ENCODE results near the gene SPRN.
"Not testable (repeated sequence)": the region's sequence is repeated elsewhere in the genome, so short reads cannot be mapped to it uniquely, and the experiment has no call there.

The SPRN gene

DNA sequence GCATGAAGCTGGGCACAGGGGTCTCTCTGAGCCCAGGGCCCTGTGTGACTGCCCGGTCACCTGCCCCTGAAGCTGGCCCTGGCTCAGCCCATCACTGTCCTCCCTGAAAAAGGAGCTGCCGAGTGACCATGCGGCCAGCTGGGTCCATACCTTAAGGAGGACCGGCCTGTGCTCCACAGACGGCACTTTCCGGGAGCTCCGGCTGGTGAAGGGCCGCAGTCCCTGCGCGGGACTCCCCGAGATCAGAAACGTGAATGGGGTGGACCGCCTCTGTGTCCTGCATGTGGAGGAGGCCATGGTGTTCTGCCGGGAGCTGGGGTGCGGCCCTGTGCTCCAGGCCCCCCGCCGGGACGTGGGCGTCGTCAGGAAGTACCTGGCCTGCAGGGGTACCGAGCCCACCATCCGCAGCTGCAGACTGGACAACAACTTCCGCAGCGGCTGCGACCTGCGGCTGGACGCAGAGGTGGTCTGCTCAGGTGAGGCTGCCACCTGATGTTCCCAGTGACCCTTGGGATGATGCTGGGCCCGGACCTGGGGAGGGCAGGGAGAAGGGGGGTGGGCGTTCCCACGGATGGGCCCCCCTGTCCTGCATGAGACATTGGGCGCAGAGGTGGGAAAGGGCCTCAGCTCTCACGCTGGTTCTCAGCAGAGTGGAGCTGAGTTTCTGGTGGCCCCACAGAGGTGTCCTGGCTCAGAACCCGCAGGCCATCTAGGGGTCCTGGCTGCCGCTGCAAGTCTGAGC lies 32.8 kb upstream of the SPRN start:
- no peak for FAIRE-seq
- DNase-seq (ENCODE audit: low spot score) = no peak

DNA sequence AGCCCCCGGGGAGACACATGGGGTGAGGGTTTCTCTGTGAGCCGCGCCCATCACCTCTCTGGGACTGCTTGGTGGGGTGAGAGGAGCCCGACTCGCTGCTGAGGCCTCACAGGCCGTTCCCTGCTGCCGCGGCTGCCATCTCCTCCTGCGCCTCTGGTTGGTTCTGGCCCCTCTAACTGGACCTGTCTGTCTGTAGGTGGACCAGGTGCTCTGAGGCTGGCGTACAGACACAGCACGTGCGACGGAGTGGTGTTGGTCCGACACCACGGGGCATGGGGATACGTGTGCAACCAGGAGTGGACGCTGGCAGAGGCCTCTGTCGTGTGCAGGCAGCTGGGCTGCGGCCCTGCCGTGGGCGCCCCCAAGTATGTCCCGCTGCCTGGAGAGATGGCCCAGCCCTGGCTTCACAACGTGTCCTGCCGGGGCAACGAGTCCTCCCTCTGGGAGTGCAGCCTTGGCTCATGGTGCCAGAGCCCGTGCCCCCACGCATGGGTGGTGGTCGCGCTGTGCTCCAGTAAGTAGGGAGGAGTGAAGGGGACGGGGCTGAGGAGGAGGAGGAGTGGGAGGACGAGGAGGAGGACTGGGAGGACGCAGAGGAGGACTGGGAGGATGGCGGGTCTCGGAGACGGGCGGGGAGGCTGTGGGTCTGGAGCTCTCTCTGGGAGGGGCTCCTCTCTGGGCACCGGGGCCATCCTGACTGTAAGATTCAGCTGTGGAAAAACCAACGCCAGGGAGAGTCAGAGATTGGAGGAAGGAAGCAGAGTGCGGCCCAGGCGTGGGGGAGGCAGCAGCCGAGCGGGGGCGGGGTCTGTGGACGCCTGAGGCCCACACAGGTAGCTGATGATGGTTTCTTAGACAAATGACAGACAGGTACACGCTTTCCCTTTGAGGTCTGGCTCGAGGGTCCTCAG lies 31.9 kb upstream of the SPRN start:
- peak; percentile 37 for FAIRE-seq

DNA sequence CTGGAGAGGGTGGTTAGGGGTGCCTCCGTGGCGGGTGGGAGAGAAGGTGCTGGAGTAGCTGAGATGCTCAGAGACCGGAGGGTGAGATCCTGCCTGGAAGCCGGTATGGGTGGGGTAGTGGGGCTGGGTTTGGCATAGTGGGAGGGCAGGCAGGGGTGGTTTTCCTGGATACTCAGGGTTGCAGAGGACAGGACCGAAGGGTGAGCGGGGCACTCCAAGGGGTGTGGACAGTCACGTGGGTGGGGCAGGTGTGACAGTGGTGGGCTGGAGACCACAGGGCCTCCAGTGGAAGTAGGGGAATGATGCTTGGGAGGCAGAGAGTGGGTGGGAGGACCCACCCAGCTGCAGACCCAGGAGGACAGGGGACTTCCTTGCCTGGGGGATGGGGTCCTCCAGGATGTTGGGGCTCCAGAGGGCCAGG lies 31.2 kb upstream of the SPRN start:
- no peak for FAIRE-seq

More for the DNA sequence above, 31.9 kb upstream of the SPRN start:
- DNase-seq (ENCODE audit: low spot score) = no peak

DNA sequence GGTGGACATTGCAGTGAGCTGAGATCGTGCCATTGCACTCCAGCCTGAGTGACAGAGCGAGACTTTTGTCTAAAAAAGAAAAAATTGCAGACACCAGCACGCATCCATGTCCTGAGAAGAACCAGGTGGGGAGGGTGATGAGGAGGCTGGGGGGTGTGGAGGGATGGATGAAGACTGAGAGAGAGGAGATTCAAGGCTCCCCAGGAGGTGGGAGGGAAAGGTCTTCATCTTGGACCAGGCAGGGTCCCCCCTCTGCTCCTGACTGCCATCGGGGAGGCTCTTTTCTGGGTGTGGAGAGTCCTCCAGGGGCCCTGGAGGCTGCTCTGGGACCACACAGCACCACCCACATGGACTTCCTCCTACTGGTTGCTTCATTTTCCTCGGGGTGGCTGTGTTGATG lies 30.8 kb upstream of the SPRN start:
- DNase-seq (ENCODE audit: low spot score) = no peak
- FAIRE-seq = no peak

More for the DNA sequence above, 31.2 kb upstream of the SPRN start:
- DNase-seq (ENCODE audit: low spot score) = no peak

DNA sequence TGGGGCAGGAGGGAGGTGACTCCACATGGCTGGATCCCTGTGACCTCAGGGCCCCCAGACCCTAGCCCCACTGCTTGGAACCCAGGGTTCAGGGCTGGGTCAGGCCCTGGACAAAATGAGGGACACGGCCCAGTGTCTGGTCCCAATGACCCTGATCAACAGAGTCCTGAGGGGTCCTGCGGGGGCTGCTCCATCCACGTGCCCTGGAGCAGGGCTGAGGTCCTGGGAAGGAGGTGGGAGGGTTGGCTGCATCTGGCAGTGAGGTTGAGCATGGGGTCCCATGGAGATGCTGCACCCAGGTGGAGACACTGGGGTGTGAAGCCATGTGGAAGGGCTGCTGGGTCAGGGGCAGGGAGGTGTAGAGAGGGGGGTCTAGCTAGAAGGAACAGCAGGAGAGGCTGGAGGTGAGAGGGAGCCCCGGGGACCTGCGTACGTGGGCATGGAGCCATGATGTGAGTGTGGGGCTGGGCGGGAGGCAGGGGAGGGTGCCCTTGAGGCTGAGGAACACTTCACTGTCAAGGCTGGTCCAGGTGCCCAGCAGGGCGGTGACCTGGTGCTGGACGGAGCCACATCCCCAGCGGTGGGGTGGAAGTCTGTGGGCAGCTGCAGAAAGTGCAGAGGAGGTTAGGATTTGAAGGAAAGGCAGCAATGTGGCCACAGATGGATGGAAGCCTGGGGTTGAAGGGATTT lies 29.9 kb upstream of the SPRN start:
- no peak for DNase-seq (ENCODE audit: low spot score)
- FAIRE-seq = no peak

DNA sequence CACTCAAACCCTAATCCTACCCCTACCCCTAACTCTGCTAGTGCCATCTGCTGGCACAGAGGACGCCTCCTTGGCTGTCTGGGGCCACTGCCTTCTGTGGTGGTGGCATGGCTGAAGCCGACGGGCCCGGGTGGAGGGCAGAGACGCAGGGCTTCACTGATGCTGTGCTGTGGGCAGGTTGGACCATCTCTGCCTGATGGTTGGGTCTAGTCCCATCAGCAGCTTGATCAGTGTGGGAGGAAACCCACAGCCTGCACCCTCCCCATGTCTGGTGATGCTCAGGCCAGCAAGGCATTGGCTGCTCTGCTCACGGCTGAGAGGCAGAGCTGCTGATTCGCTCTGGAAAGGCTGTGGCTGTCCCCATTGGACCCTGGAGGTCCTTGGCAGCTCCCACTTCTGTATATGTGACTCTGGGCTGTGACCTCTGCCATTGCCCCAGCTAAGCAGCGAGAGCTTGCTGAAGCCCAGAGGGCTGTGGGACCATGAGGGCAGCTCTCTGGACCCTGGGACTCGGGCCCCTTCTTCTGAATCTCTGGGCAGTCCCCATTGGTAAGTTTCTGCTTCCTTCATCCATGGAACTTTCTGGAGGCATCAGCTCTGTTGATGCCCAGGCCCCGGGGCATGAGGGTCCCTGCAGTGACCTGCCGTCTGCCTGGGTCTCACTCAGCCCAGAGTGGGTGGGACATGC lies 29.2 kb upstream of the SPRN start, which contains the start of gene SCART1:
SCART1 (plus strand) TSS at position 430 of the 688 bp plus-strand sequence; CDS start at position 483, 53 bp downstream.
- DNase-seq (ENCODE audit: low spot score) = no peak
- FAIRE-seq = no peak

DNA sequence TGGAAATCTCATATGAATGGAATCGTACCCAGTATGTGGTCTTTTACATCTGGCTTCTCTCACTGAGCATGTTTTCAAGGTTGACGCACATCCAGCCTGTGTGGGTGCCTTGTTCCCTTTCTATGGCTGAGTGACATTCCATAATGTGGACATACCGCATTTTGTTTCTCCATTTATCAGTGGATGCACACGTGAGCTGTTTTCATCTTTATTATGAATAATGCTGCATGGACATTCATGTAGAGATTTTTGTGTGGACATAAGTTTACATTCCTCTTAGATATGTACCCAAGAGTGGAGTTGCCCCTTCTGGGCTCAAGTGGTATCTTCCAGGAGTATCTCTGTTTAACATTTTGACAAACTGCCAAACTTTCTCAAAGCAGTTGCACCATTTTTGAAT lies 28.0 kb upstream of the SPRN start:
- FAIRE-seq (no peak), DNase-seq (ENCODE audit: low spot score) (no peak)

DNA sequence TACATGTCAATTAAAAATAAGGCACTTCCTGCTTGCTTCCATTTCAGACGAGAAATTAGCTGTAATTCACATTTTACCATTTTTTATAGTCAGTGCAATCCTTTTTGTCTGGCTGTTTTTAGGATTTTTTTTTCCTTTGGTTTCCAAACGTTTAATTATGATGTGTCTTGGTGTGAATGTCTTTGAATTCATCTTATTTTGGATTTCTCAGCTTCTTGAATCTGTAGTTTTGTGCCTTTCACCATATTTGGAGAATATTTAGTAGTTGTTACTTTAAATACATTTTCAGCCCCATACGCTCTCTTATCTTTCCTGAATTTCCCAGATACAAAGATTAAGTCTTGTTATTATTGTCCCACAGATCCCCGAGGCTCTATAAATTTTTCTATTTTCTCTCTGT lies 26.9 kb upstream of the SPRN start:
- FAIRE-seq = no peak
- no peak for DNase-seq (ENCODE audit: low spot score)

DNA sequence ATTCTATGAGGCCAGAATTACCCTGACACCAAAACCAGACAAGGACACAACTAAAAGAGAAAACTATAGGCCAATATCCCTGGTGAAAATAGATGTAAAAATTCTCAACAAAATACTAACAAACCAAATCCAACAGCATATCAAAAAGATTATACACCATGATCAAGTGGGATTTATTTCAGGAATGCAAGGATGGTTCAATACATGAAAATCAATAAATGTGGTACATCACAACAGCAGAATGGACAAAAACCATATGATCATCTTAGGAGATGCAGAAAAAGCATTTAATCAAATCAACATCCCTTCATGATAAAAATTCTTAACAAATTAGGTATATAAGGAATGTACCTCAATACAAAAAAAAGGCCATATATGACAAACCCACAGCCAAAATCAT lies 23.7 kb upstream of the SPRN start:
- FAIRE-seq (no peak), DNase-seq (ENCODE audit: low spot score) (no peak)

DNA sequence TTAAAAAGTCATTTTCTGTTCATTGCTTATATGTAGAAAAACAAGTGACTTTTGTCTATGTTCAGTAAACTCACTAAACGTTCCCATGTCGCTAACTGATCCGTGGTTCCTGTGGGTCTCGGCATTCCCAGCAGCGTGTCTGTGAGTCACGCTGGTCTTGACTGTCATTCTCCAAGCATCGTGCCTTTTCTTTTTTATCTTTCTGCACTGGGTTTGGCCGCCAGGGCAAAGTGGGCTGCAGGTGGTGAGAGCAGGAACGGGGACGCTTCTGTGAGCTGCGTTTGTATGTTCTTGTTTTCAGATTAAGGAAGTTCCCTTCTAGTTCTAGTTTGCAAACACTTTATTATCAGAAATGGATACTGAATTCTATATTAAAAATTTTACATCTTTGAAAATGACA lies 22.6 kb upstream of the SPRN start:
- FAIRE-seq (no peak), DNase-seq (ENCODE audit: low spot score) (no peak)

DNA sequence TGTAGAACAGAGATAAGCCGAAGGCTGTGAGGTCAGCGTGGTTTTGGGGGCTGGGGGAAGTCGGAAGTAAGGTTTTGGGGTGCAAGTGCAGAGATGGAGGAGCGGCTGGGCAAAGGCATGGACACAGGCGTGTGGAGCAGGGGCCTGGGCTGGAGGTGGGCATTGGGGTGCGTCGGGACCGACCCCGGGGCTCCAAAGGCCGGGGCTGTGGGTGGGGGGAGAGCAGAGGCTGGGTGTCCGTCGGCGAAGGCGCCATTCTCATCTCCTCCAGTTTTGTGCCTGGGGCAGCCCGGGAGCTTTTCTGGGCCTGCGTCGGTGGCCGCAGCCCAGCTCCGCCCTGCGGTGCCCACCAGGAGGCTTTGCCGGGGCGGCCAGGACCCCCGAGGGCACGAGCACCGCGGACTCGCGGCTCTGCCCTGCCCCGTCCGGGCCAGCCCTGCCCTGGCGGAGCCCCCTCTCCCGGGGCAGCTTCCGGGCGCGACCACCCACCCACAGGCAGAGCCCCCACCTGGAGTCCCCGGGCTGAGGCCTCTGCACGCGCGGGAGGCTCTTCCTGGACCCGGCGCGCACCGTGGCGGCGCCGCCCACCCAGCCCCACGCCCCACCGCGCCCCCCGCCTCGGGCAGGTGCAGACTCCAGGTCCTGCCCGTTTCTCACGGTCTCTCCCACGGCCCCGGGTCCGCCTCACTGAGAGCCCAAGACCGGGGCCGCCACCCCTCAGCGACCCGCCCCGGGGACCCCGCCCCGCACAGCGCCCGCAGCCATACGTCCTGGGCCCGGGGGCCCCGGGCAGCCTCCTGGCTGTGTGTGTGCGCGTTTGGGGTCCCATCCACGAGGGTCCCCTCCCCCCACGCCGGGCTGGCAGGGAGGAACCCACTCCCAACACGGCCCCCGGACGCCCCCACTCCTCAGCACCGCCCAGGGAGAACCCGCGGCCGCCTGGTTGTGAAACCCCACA lies 21.6 kb upstream of the SPRN start:
- FAIRE-seq = no peak
- DNase-seq (ENCODE audit: low spot score) = no peak

DNA sequence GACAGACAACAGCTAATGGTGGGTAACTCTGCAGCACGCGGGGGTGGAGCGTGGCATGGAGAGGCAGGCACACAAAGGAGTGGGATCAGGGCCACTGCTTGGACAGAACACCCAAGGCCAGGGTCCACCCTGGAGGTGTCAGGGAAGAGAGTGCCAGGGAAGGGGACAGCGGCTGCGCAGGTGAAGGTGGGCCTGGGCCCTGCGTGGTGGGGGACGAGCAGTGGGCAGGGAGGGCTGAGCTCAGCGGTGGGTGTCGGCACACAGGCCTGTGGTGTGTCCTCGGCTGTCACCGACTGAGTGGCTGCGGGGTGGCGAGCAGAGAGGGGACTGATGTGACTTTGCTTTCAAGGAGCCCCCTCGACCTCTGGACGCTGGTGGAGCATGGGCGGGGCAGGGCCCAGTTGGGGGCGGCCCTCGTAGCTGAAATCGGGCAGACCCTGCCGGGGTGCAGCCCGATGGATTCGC lies 20.9 kb upstream of the SPRN start:
- DNase-seq (ENCODE audit: low spot score) (no peak), FAIRE-seq (no peak)

DNA sequence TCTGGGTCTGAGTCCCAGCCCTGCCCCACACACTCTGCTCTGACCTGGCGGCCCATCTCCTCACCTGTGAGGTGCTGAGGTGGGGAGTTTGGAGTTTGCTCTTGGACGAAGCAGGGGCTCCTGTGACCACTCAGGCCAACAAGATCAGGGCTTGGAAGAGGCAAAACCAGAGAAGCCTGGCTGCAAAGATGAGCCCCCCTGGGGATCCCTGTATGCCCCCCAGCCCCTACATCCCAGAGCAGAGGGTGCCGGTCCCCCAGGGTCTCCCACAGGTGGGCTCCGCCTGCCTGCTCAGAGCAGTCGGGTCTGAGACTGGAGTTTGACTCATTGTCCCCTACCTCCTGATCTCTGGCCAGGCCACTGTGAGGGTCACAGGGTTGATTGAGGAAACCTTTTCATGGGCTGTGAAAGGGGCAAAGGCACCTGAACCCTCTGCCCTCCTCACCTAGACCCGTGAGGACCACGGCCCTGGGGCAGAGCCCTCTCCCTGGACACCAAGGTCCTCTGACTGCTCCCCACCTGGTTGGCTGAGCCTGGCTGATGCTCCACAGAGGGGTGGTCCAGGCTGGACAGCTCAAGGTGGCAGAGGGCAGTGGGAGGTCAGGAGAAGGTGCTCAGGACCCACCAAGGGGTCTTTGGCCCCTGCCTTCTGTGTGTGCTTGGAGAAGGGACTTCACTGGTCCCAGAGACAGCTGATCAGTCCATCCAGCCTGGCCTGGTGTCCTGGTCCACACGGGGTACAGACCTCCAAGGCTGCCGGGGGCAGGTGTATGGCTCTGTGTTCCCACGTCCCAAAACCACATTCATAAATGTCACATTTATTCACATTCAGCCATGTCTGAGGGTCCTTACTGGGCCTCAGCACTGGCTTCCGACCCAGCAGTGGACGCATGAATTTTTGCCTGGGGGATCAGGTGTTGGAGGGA lies 20.2 kb upstream of the SPRN start:
- no peak for FAIRE-seq
- DNase-seq (ENCODE audit: low spot score) = no peak

DNA sequence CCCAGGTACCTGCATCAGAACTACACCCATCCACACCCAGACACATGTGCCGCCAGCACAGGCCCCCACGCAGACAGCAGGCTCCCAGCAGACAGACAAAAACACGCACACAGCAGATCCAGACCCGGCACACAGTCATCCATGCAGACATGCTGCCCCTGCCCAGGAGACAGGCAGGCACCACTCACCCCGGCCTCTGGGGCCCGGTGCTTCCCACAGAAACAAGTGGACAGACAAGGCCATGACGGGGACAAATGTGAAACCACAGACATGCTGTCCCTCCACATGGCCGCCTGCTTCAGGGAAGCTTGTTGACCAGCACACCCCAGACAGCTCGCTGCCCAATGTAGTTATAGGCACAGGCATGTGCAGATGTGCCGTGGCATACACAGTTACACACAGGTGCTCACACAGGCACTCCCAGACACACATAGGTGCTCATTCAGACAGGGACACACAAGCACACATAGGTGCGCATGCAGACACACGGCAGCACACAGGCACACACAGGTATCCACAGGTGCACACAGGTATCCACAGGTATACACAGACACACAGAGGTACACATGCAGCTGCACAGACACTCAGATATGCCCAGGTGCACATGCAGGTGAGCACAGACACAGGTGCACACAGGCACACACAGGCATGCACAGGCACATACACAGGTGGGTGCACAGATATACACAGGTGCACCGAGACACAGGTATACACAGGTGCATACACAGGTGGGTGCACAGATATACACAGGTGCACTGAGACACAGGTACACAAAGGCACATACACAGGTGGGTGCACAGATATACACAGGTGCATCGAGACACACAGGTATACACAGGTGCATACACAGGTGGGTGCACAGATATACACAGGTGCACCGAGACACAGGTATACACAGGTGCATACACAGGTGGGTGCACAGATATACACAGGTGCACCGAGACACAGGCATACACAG lies 18.8 kb upstream of the SPRN start:
- peak; percentile 84 for FAIRE-seq
- DNase-seq (ENCODE audit: low spot score) = no peak

DNA sequence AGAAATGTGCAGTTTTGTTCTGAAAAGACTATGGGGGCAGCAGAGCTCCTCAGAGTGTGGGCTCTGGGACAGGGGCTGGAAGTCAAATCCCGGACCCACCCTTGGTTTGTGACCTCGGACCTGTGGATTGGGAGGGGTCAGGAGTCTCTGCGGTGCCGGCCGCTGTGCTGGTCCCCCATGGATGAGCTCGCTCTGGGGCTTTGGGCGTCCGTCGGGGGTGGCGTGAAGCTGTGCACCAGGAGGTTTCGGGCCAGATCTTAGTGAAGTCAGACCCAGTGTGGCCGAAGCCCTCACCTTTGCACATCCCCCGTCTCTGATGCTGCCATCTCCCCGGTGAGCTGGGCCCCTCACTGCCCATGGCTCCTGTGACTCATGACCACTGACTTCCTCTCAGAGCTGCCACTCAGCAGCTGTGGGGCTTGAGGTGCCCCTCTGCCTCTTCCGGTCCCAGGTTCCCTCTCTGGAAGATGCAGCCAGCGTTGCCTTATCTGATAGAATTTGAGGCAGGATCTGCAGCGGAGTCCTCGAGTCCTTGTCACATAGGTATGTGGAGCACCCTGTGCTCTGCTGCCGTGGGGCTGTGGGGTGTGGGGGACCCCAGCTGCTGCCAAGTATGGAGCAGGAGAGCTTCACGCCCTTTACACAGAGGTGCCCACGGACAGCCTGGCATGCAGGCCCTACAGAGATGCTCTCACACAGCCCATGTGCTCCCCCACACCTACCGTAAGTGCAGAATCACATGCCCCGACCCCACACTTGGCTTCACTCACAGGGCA lies 18.0 kb upstream of the SPRN start:
- DNase-seq (ENCODE audit: low spot score) = no peak
- no peak for FAIRE-seq

DNA sequence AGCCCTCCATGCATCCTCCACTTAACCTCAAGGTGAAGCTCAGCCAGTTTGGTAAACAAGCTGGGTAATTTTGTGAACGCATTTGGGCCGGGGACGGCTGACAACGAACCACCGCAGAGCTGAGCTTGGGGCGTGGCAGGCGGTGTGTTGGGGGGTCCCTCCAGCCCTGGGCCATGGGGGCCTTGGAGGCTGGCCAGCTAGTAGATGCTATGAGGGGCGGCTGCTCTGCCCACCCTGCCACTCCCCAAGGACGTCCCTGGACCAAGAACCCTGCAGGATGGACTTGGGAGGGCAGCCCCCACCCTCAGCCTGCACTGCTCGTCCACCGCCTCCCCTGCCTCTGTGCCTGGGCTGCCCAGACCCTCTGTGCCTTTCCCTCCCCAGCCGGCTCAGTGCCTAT lies 17.4 kb upstream of the SPRN start:
- FAIRE-seq (no peak), DNase-seq (ENCODE audit: low spot score) (no peak)

DNA sequence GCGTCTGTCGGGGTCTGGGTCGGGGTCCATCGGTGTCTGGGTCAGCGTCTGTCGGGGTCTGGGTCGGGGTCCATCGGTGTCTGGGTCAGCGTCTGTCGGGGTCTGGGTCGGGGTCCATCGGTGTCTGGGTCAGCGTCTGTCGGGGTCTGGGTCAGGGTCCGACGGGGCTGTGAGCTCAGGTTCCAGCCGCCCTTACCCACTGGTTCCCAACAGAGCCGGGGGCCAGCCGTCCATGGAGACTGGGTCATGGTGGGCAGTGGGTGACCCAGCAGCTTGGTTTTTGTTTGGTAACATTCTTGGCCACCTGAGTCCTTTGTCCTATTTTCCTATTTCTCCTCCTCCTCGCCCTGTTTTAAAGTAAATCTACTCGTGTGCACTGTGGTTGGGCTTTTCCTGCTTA lies 16.9 kb upstream of the SPRN start:
- not testable (repeated sequence) for FAIRE-seq; DNase-seq (ENCODE audit: low spot score)

Data from urothelium cell line (cell line).